Pancreas (tissue), 10 donors: ENCODE data around the gene MIOX. TPM values are rescaled to one million over a fixed set of nuclear protein-coding genes. Genes with fewer than 3 reads are reported as not detected.

Experiments used
- ATAC-seq, 4 donors: fragments of 200-7000 bp; cut with Tn5 transposase; one replicate each; pipeline versions ENCODE4 v1.8.0 to v1.9.1; 2020; ENCODE audit warnings: mild to moderate bottlenecking in 4 of 4, moderate library complexity in 4 of 4
- DNase-seq, 6 donors: peaks; one replicate each; pipeline ENCODE4 v3.0.0-alpha.2; 2020
- FAIRE-seq: peaks from 2 replicates; lab custom pipeline; 2012; peaks lifted over from hg19 to GRCh38; lab: Jason Lieb, UNC
- H3K27ac ChIP-seq, 4 donors: fragments of 200-600 bp; sonication (generic); 1 replicate in 3 of 4; 2 replicates in 1 of 4; pipeline versions ENCODE4 v1.5.0 to v1.8.0; 2020
- H3K27me3 ChIP-seq, 4 donors: fragments of 200-600 bp; one replicate each; pipeline ENCODE4 v1.8.0; 2021
- H3K36me3 ChIP-seq, 3 donors: fragments of 200-600 bp; sonication (generic) in 1 of 3; one replicate each; pipeline versions ENCODE4 v1.5.0 to v1.8.0; 2020 to 2021
- H3K4me1 ChIP-seq, 3 donors: fragments of 200-600 bp; one replicate each; pipeline ENCODE4 v1.8.0; 2021
- H3K4me3 ChIP-seq, 4 donors: fragments of 200-600 bp; sonication (generic) in 2 of 4; one replicate each; pipeline versions ENCODE4 v1.5.0 to v1.8.0; 2020 to 2021
- H3K9me3 ChIP-seq, 4 donors: fragments of 200-600 bp; one replicate each; pipeline ENCODE4 v1.8.0; 2021
- WGBS, 2 donors: extraction: QIAGEN DNeasy Blood & Tissue Kit; methylation state at CpG; one replicate each; pipeline ENCODE4 v1.1.7; 2013; 5-methylcytosine and 5-hydroxymethylcytosine counted together
- intact Hi-C, 3 donors: fragments of 100-400 bp; cut with DNase I; formaldehyde crosslinking; loops; one replicate each; pipeline versions ENCODE4 v1.11.1 to v1.14.2; 2022
- polyA plus RNA-seq, 2 donors: library from polyadenylated mRNA; stranded (reverse); fragments of 200-250 nt; gene quantifications; one replicate each; pipeline ENCODE4 v1.2.3, GENCODE V29; 2013
- total RNA-seq, 6 donors: library from RNA; stranded (reverse); fragmentation: NEBNext Ultra II Directional in 4 of 6; extraction: Animal tissue kit (Norgen Biotek cat#: 25700) in 4 of 6; gene quantifications; one replicate each; pipeline versions ENCODE4 v1.2.1 to v1.2.4, GENCODE V29; 2021 to 2023
- TF ChIP-seq, protein P1 (sequence below), 4 donors: fragments of 200-600 bp; sonication (generic) in 3 of 4; IDR thresholded peaks; one replicate each; pipeline versions ENCODE4 v1.5.0 to v1.8.0; 2021; ENCODE audit warnings: antibody characterized with exemption in 4 of 4
- donor health status: healthy with polysubstance abuse.
- donor health status: DM: no; HTN: no; CAD: no; lungs with moderate emphysema.
- donor health status: DM: no; HTN: no; CAD: no.
- donor health status: control.
- donor health status: control.
- donor health status: Bipolar disorder and iron deficiency.
- donor health status: DM: yes; HTN: yes; CAD: no.
- donor health status: DM: no; HTN: no; CAD: no.
- donor health status: DM: no; HTN: no; CAD: no.
- donor health status: DM: yes; HTN: yes; CAD: no.

Gene MIOX
- total and polyA plus RNA-seq, 8 donors = 0.40 to 2.9 (median 0.54) TPM; not detected in 3

GRCh38 chr22:50487290-50488005, 789 bp downstream of the MIOX start:
- H3K36me3 ChIP-seq = no peaks in the 10 kb centered on the region
- no peak overlapping the region for H3K4me3 ChIP-seq
- DNase-seq (peak in 3 of 6 donors; percentile 37 to 63 (median 57)), FAIRE-seq (no peak), ATAC-seq (no peak)
- H3K27ac ChIP-seq = no peak overlapping the region
- intact Hi-C loops = no loop called here
- WGBS, 2 donors = 88 to 89% methylated on average over 23 of the region's 23 CpGs
- H3K27me3 ChIP-seq = no peaks in the 10 kb centered on the region
- no peaks in the 10 kb centered on the region for H3K9me3 ChIP-seq
- TF ChIP-seq, protein P1, sequence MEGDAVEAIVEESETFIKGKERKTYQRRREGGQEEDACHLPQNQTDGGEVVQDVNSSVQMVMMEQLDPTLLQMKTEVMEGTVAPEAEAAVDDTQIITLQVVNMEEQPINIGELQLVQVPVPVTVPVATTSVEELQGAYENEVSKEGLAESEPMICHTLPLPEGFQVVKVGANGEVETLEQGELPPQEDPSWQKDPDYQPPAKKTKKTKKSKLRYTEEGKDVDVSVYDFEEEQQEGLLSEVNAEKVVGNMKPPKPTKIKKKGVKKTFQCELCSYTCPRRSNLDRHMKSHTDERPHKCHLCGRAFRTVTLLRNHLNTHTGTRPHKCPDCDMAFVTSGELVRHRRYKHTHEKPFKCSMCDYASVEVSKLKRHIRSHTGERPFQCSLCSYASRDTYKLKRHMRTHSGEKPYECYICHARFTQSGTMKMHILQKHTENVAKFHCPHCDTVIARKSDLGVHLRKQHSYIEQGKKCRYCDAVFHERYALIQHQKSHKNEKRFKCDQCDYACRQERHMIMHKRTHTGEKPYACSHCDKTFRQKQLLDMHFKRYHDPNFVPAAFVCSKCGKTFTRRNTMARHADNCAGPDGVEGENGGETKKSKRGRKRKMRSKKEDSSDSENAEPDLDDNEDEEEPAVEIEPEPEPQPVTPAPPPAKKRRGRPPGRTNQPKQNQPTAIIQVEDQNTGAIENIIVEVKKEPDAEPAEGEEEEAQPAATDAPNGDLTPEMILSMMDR (IDR thresholded peaks at IDR 0.05) = no peak
- peaks cover 0 to 14% (median 0%) of the 10 kb centered on the region in 3 donors for H3K4me1 ChIP-seq

DNA sequence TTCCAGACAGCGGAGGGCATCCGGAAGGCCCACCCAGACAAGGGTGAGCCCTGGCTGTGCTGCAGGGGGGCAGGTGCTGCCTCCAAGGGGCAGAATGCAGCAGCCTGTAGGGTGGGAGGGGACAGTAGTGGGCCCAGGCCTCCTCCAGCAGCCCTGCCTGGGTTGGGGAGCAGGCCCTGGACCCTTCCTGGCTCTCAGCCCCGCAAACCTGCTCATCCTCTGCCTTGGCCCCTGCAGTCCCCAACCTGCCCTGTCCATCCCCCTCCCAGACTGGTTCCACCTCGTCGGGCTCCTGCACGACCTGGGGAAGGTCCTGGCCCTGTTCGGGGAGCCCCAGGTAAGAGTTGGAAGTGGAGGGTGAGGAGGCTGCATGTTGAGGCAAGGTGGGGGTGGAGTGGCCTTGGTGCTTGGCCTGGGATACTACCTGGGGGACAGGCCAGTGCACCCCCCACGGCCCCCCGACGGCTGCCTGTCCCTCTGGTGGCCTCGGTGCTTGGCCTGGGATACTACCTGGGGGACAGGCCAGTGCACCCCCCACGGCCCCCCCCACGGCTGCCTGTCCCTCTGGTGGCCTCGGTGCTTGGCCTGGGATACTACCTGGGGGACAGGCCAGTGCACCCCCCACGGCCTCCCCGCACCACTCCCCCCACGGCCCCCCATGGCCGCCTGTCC, 1.5 kb downstream of the MIOX start:
- Histone ChIP-seq H3K9me3 (no peaks in the 10 kb centered on the region), H3K4me3 (no peak overlapping the region), H3K36me3 (no peaks in the 10 kb centered on the region), H3K27ac (no peak overlapping the region), H3K27me3 (no peaks in the 10 kb centered on the region), H3K4me1 (peaks cover 0 to 14% (median 0%) of the 10 kb centered on the region in 3 donors)
- no peak for ATAC-seq
- intact Hi-C loops = no loop called here
- 76 to 93% methylated on average over 10 to 18 of the region's 18 CpGs for WGBS, 2 donors
- DNase-seq = peak in 3 of 6 donors; percentile 40 to 65 (median 40)
- TF ChIP-seq, protein P1 (IDR thresholded peaks at IDR 0.05) = no peak
- no peak for FAIRE-seq

DNA sequence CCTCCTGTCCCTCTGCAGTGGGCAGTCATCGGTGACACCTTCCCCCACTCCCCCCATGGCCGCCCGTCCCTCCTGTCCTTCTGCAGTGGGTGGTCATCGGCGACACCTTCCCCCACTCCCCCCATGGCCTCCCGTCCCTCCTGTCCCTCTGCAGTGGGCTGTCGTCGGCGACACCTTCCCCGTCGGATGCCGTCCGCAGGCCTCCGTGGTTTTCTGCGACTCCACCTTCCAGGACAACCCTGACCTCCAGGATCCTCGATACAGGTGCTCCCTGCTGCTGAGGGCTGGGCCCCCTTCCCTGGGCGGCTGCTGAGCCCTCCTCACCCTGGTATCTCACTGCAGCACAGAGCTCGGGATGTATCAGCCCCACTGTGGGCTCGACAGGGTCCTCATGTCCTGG, 2.2 kb downstream of the MIOX start:
- intact Hi-C loops = no loop called here
- Histone ChIP-seq H3K4me1 (peaks cover 0 to 13% (median 0%) of the 10 kb centered on the region in 3 donors), H3K36me3 (no peaks in the 10 kb centered on the region), H3K4me3 (no peak overlapping the region), H3K27ac (no peak overlapping the region), H3K9me3 (no peaks in the 10 kb centered on the region), H3K27me3 (no peaks in the 10 kb centered on the region)
- ATAC-seq (no peak), DNase-seq (peak in 2 of 6 donors; percentile 39 to 42), FAIRE-seq (no peak)
- 83 to 87% methylated on average over 19 of the region's 19 CpGs for WGBS, 2 donors
- TF ChIP-seq, protein P1 (IDR thresholded peaks at IDR 0.05) = no peak

DNA sequence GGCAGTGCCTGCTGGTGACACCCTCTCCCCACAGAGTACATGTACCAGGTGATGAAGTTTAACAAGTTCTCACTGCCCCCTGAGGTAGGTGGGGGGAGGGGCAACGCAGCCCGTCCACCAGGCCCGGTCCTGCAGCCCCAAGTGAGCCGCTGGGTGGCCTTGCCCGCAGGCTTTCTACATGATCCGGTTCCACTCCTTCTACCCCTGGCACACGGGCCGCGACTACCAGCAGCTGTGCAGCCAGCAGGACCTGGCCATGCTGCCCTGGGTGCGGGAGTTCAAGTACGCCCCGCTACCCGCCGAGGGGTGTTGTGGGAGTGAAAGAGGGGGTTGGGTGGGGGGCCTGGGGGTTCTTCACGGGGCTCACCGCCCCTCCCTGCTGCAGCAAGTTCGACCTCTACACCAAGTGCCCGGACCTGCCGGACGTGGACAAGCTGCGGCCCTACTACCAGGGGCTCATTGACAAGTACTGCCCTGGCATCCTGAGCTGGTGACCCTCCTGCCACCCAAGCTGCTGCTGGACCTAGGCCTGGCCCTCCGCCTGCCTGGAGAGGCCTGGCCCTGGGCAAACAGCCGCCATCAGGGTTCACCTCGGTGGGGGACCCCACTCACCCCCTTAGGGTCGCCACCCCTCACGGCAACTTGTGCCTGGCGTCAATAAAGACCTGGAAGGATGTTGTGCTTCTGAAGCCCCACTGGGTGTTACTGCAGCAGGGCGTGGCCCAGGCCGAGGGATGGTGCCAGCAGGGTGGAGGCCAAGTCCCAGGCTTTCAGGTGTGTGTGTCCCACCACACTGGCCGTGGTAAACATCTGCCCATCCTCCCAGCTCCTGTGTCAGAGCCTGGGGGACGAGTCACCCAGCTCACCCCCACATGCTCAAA, 2.9 kb downstream of the MIOX start:
- no peak overlapping the region for H3K27ac ChIP-seq
- H3K27me3 ChIP-seq = no peaks in the 10 kb centered on the region
- FAIRE-seq (no peak), ATAC-seq (no peak), DNase-seq (peak in 2 of 6 donors; percentile 52 to 67)
- no peak overlapping the region for H3K4me3 ChIP-seq
- no peaks in the 10 kb centered on the region for H3K9me3 ChIP-seq
- WGBS, 2 donors = 80 to 82% methylated on average over 28 to 31 of the region's 31 CpGs
- TF ChIP-seq, protein P1 (IDR thresholded peaks at IDR 0.05) = no peak
- peaks cover 0 to 9% (median 0%) of the 10 kb centered on the region in 3 donors for H3K4me1 ChIP-seq
- intact Hi-C loops = no loop called here
- H3K36me3 ChIP-seq = no peaks in the 10 kb centered on the region
